HepG2 (cell line): ENCODE results near the gene MLLT1. TPM values are rescaled to one million over a fixed set of nuclear protein-coding genes. Genes with fewer than 3 reads are reported as not detected.

ENCODE experiments used
- GLMP ChIP-seq: sonication (generic); formaldehyde crosslinking; IDR thresholded peaks from 2 replicates; pipeline ENCODE4 v1.9.0; 2021; ENCODE audit warnings: missing genetic modification reagents, mild to moderate bottlenecking, borderline replicate concordance
- HNF4A ChIP-seq: sonication (generic); formaldehyde crosslinking; IDR thresholded peaks from 2 replicates; pipeline ENCODE4 v1.4.0; 2020; ENCODE audit warnings: missing genetic modification reagents
- HOXA9 ChIP-seq: sonication (generic); formaldehyde crosslinking; IDR thresholded peaks from 2 replicates; pipeline ENCODE4 v1.8.1; 2022; ENCODE audit warnings: missing genetic modification reagents, mild to moderate bottlenecking, moderate library complexity, borderline replicate concordance
- JUN ChIP-seq: sonication (generic); formaldehyde crosslinking; IDR thresholded peaks from 2 replicates; pipeline ENCODE4 v1.4.0; 2020; ENCODE audit warnings: mild to moderate bottlenecking, missing genetic modification reagents
- KAT8 ChIP-seq: IDR thresholded peaks from 2 replicates; pipeline ENCODE4 v1.6.1; 2016; ENCODE audit warnings: missing genetic modification reagents, missing compliant biosample characterization
- KDM1A ChIP-seq: IDR thresholded peaks from 2 replicates; pipeline ENCODE4 v1.6.1; 2016; ENCODE audit warnings: missing compliant biosample characterization
- SIX4 ChIP-seq: sonication (generic); formaldehyde crosslinking; IDR thresholded peaks from 2 replicates; pipeline ENCODE4 v1.4.0; 2020; ENCODE audit warnings: missing genetic modification reagents
- SNAPC4 ChIP-seq: sonication (generic); formaldehyde crosslinking; IDR thresholded peaks from 2 replicates; pipeline ENCODE4 v1.4.0; 2020; ENCODE audit warnings: mild to moderate bottlenecking, missing genetic modification reagents
- SP2 ChIP-seq: sonication (generic); formaldehyde crosslinking; IDR thresholded peaks from 2 replicates; pipeline ENCODE4 v1.5.1; 2020; ENCODE audit warnings: mild to moderate bottlenecking, missing genetic modification reagents
- TOPORS ChIP-seq: sonication (generic); formaldehyde crosslinking; IDR thresholded peaks from 2 replicates; pipeline ENCODE4 v1.8.0; 2023; ENCODE audit warnings: mild to moderate bottlenecking, missing genetic modification reagents
- ZBTB26 ChIP-seq: IDR thresholded peaks from 2 replicates; pipeline ENCODE4 v1.6.1; 2016; ENCODE audit warnings: missing compliant biosample characterization, missing genetic modification reagents, borderline replicate concordance
- ZBTB7B ChIP-seq: sonication (generic); formaldehyde crosslinking; IDR thresholded peaks from 2 replicates; pipeline ENCODE4 v1.4.0; 2020; ENCODE audit warnings: missing genetic modification reagents
- ZEB1 ChIP-seq: IDR thresholded peaks from 2 replicates; pipeline ENCODE4 v1.6.1; 2012; ENCODE audit warnings: mild to moderate bottlenecking, low read depth, inconsistent platforms; ENCODE audit not compliant: insufficient replicate concordance
- ZFP91 ChIP-seq: sonication (generic); formaldehyde crosslinking; IDR thresholded peaks from 2 replicates; pipeline ENCODE4 v1.9.0; 2022; ENCODE audit warnings: missing genetic modification reagents, mild to moderate bottlenecking, borderline replicate concordance
- ZNF136 ChIP-seq: sonication (generic); formaldehyde crosslinking; IDR thresholded peaks from 2 replicates; pipeline ENCODE4 v1.8.1; 2022; ENCODE audit warnings: low read depth, mild to moderate bottlenecking, moderate library complexity, missing genetic modification reagents
- ZNF572 ChIP-seq: sonication (generic); formaldehyde crosslinking; IDR thresholded peaks from 2 replicates; pipeline ENCODE4 v1.5.1; 2020; ENCODE audit warnings: mild to moderate bottlenecking, missing genetic modification reagents
- ZNF713 ChIP-seq: sonication (generic); formaldehyde crosslinking; IDR thresholded peaks from 2 replicates; pipeline ENCODE4 v1.4.0; 2020; ENCODE audit warnings: mild to moderate bottlenecking, missing genetic modification reagents
- ZNF776 ChIP-seq: sonication (generic); formaldehyde crosslinking; IDR thresholded peaks from 2 replicates; pipeline ENCODE4 v1.4.0; 2020; ENCODE audit warnings: mild to moderate bottlenecking, missing genetic modification reagents
- polyA plus RNA-seq, 8 experiments: library from polyadenylated mRNA; depleted of rRNA in 3 of 8; stranded (reverse) in 7 of 8; unstranded in 1 of 8; fragments of >200 nt; fragmentation: Illumina TruSeq in 4 of 8; extraction: Trizol in 4 of 8; gene quantifications; 2 replicates each; pipeline versions ENCODE4 v1.2.1 to v1.2.3, GENCODE V29; 2011 to 2016; ENCODE audit warnings: low read depth in 4 of 8, missing spikeins in 1 of 8, mixed read lengths in 1 of 8; ENCODE audit not compliant: insufficient read depth in 1 of 8
- total RNA-seq, 5 experiments: library from RNA; depleted of rRNA; stranded (reverse); fragments of >200 nt; fragmentation: Illumina TruSeq; extraction: Trizol; gene quantifications; 2 replicates each; pipeline ENCODE4 v1.2.3, GENCODE V29; 2016; ENCODE audit warnings: low read depth in 1 of 5

MLLT1 gene
- total and polyA plus RNA-seq, 2 of the 13 experiments (the other 11 are each of a cell fraction or from before 2014, with no cell fraction given) = 11.7 to 12.2 TPM

GRCh38 chr19:6273701-6274601 is 5.8 kb downstream of the MLLT1 start (continued):
- TF ChIP-seq ZFP91 (CRISPR knock-in tag) = peak; percentile 62
- TF ChIP-seq KDM1A = no peak; the same call in 1 of the 2 replicates
- peak; percentile 77 for TF ChIP-seq KAT8
- no peak for TF ChIP-seq ZNF572 (CRISPR knock-in tag)
- TF ChIP-seq ZBTB26 (CRISPR knock-in tag) = no peak
- no peak for TF ChIP-seq ZEB1
- TF ChIP-seq SNAPC4 = no peak
- TF ChIP-seq SP2 (CRISPR knock-in tag) = no peak
- no peak for TF ChIP-seq ZNF136 (CRISPR knock-in tag)
- TF ChIP-seq JUN (CRISPR knock-in tag) = no peak
- TF ChIP-seq HNF4A (CRISPR knock-in tag) = peak; percentile 71
- no peak for TF ChIP-seq ZNF713 (CRISPR knock-in tag)
- TF ChIP-seq ZBTB7B (CRISPR knock-in tag) = 0 out of 2 replicates have a peak, but pooled peaks have one; percentile 29
- TF ChIP-seq ZNF776 (CRISPR knock-in tag) = no peak; the same call in 1 of the 2 replicates
- no peak for TF ChIP-seq GLMP
- no peak for TF ChIP-seq SIX4 (CRISPR knock-in tag)
- TF ChIP-seq TOPORS (CRISPR knock-in tag) = peak; percentile 68
- no peak for TF ChIP-seq HOXA9
